Measurements from ENCODE around the gene CLRN3.

Gene CLRN3

DNA sequence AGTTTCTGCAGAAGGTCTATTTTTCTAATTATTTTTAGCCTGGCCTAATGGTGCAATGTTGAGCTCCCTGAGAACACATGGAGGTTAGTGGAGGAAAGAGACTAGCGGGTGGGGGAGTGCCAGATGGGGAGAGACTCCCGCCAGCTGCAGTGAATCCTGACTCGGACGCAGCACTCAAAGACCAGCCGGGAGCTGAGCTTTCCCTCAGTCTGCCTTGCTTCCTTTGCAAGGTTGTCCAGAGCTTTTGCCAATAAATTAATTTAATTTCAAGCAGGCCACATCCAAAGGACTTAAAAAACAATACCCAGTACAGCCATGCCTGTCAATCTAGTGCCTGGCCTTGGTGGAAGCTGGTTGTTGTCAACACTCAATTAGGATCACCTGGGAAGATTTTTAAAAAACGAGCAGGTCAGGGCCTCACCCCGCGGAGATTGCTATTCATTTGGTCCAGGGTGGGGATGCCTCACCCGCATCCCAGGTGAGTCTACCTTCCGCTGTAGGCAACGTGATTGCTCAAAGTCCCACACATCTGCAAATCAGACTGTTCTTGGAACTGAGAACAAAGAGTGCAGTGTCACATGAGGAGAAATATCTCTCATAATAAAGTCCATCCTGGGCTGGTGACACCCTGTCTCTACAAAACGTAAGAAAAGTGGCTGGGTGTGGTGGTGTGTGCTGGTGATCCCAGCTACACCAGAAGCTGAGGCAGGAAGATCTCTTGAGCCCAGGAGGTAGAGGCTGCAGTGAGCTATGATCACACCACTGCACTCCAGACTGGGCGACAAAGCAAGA is 4.0 kb downstream of the CLRN3 start:
- no peak overlapping the region for H3K4me3 ChIP-seq (ENCODE audit: low read length)
- TF ChIP-seq, protein P1, sequence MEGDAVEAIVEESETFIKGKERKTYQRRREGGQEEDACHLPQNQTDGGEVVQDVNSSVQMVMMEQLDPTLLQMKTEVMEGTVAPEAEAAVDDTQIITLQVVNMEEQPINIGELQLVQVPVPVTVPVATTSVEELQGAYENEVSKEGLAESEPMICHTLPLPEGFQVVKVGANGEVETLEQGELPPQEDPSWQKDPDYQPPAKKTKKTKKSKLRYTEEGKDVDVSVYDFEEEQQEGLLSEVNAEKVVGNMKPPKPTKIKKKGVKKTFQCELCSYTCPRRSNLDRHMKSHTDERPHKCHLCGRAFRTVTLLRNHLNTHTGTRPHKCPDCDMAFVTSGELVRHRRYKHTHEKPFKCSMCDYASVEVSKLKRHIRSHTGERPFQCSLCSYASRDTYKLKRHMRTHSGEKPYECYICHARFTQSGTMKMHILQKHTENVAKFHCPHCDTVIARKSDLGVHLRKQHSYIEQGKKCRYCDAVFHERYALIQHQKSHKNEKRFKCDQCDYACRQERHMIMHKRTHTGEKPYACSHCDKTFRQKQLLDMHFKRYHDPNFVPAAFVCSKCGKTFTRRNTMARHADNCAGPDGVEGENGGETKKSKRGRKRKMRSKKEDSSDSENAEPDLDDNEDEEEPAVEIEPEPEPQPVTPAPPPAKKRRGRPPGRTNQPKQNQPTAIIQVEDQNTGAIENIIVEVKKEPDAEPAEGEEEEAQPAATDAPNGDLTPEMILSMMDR (conservative IDR thresholded peaks at IDR 0.05; ENCODE audit: low read depth, low read length): no peak
- no peak for DNase-seq (ENCODE audit: low read depth)

DNA sequence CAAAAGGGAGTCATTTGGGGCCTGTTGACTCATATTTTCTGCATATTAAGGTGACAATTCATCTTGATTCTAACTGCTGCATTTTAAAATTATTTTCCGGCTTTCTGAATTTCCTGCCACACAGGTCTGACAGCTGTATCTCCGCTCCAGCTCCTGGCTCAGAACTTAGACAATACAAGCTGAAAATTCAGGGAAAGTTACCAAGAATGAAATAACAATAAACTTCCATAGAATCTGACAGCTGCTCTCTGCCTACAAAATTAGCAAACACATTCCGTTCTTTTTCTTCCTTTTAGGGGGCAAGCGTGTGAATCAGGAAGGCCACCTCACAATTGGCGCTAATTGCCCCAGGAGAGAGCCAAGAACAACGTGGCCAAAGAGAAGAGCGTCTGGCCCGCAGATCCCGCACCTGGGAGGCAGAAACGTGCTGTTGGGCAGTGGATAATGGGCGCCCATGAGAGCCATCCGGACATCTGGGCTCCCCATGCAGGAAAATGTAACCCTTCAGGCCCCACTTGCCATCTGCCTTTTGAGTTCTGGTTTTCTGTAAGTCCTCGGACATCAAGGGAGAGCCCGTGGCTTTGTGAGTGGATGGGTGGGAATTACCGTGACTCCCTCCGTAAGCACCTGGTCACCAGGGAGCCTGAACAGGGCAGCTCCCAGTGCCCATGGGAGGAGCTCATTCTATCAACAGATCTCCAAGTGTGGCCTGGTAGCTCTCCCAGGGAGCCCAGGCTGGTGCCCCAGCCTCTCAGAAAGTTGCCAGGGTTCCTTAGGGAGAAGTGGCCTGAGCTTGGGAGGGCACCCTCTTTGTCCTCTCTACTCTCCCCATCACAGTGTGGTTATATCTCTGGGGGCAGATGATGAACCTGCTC is 5.0 kb downstream of the CLRN3 start:
- no peak for DNase-seq (ENCODE audit: low read depth)
- no peak overlapping the region for H3K4me3 ChIP-seq (ENCODE audit: low read length)
- TF ChIP-seq, protein P1 (conservative IDR thresholded peaks at IDR 0.05; ENCODE audit: low read depth, low read length): no peak

DNA sequence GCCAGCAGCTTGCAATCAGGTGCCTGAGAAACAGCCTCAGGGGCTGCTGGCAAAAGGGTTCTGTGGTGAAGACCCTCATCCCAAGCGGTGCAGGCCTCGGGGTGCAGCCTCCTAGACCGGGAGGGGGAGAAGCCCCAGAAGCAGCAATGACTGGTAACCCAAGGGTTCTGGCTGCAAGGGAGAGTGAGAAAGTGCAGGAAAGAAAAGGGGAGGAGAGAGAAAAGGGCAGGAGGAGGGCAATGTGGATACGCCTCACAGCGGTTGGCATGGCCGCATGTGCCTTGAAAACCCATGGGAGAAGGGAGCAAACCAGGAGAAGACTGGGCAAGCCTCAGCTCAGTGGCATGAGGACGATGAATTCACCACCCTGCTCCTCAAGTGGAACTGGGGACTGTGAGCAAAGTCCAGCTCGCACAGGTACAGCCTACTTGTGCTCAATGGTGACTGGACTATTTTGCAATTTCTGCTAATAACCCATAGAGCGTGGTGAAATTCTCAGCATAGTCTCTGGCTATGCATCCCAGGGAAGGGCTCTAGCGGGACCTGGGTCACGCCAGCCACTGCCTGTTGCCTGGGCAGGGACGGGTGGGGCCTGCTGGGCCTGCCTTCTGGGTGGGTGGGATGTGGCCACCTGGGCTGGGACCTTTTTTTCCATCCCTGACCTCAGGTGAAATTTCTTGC is 6.2 kb downstream of the CLRN3 start:
- no peak for DNase-seq (ENCODE audit: low read depth)
- H3K4me3 ChIP-seq (ENCODE audit: low read length): no peak overlapping the region
- TF ChIP-seq, protein P1 (conservative IDR thresholded peaks at IDR 0.05; ENCODE audit: low read depth, low read length): no peak

DNA sequence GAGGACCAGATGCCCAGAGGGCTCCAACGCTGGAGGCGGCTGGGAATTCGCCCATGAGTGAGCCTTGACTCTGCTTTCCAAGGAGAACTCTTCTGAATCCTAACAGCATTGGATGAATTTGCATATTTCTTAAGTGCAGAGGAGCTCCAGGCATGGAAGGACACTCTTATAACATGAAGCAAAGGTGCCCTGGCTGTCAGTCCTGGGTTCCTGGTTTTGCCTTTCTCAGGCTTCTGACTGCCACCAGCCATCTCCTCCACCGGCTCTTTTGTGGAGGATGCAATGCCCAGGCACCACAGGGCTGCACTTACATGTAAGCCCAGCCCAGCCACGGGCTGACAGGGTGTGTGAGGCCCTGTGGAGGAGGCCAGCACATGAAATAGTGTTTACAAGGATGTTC is 8.2 kb downstream of the CLRN3 start:
- H3K4me3 ChIP-seq (ENCODE audit: low read length): no peak overlapping the region
- TF ChIP-seq, protein P1 (conservative IDR thresholded peaks at IDR 0.05; ENCODE audit: low read depth, low read length): no peak
- DNase-seq (ENCODE audit: low read depth): no peak

DNA sequence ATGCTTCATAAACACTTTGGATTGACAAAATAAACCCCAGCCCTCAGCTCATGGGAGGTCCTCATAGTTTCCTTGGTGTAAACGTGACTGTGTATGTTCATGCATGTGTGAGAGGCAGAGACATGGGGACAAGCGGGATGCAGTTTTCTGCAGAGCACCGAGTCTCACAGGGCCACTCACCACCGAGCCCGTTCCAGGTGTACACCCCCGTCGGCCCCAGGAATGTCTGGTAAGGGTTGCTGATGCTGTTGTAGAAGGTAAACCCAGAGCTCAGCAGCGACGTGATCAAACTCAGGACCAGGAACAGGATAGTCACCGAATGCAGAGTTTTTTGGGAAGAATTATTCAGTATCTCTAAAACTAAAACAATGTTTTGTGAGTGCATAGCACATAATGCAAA is 9.2 kb downstream of the CLRN3 start:
- TF ChIP-seq, protein P1 (conservative IDR thresholded peaks at IDR 0.05; ENCODE audit: low read depth, low read length): no peak
- H3K4me3 ChIP-seq (ENCODE audit: low read length): no peak overlapping the region
- no peak for DNase-seq (ENCODE audit: low read depth)

DNA sequence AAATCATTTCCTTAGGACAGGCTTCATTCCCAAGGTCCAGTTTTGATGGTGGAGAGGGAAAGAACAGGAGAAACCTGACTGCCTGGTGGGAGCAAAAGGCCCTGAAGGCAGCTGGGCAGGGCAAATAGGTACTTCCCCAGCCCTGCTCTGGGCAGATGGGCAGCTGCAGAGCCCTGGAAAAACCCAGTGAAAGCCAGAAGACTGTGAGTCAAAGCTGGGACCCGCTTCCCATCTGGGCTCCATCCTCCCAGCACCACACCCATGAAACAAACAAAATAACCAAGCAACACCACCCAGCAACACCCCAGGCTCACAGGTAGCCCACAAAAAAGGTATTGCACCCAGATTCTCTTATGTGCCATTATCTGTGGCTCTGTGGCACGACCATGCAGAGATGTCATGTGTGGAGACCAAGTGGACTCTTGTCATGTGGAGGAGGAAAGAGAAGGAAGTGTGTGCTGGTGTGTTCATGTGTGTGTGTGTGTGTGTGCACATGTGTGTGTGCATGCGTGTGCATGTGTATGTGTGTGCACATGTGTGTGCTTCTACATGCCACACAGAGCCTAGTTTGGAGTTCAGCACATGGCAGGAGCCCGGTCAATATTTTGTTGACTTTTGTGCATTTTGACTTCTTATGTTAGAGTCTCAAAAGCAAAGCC is 9.8 kb downstream of the CLRN3 start:
- DNase-seq (ENCODE audit: low read depth): no peak
- no peak overlapping the region for H3K4me3 ChIP-seq (ENCODE audit: low read length)
- TF ChIP-seq, protein P1 (conservative IDR thresholded peaks at IDR 0.05; ENCODE audit: low read depth, low read length): no peak

Data from retinal pigment epithelial cell (primary cell).